Keratinocyte (primary cell): ENCODE results near the gene GAPDHS.

Experiments used
- CTCF ChIP-seq, 3 experiments: IDR thresholded peaks in 1 of 3; conservative IDR thresholded peaks in 1 of 3; optimal IDR thresholded peaks in 1 of 3; 2 replicates in 2 of 3; 3 replicates in 1 of 3; pipeline versions ENCODE3 to v1.5.1; 2011; ENCODE audit warnings: low read length in 3 of 3, mild to moderate bottlenecking in 3 of 3, moderate library complexity in 2 of 3, control low read depth in 1 of 3, inconsistent platforms in 1 of 3; ENCODE audit not compliant: insufficient read depth in 2 of 3; ENCODE audit errors: extremely low read depth in 1 of 3
- EZH2 ChIP-seq: IDR thresholded peaks from one replicate; pipeline ENCODE4 v1.6.1; 2012; ENCODE audit warnings: inconsistent platforms, mild to moderate bottlenecking, low read length, moderate library complexity

GRCh38 chr19:35517342-35517741, 15.9 kb upstream of the GAPDHS start:
- TF ChIP-seq CTCF (optimal IDR thresholded peaks at IDR 0.05 in 1 of 3, IDR thresholded peaks at IDR 0.05 in 1 of 3, conservative IDR thresholded peaks at IDR 0.05 in 1 of 3; ENCODE audit: extremely low read depth in 1 of 3, insufficient read depth in 2 of 3, low read length in 3 of 3), result no peak
- TF ChIP-seq EZH2, result no peak
